Upper lobe of left lung (tissue), 6 donors: ENCODE data around the gene MMP1. TPM values are rescaled to one million over a fixed set of nuclear protein-coding genes. Genes with fewer than 3 reads are reported as not detected.

Experiments
- ATAC-seq, 2 donors: fragments of 200-7000 bp; cut with Tn5 transposase; one replicate each; pipeline ENCODE4 v1.9.1; 2022; ENCODE audit warnings: mild to moderate bottlenecking in 2 of 2, moderate library complexity in 2 of 2; ENCODE audit not compliant: low FRiP score in 2 of 2
- DNase-seq, 2 donors: peaks; one replicate each; pipeline ENCODE4 v3.0.0-alpha.2; 2019 to 2020
- H3K27ac ChIP-seq, 4 donors: fragments of 200-600 bp; sonication (generic); one replicate each; pipeline ENCODE4 v1.5.1; 2016 to 2019
- H3K27me3 ChIP-seq, 4 donors: fragments of 200-600 bp; sonication (generic); one replicate each; pipeline ENCODE4 v1.5.1; 2017 to 2019
- H3K36me3 ChIP-seq, 4 donors: fragments of 200-600 bp; sonication (generic); one replicate each; pipeline ENCODE4 v1.5.1; 2016 to 2019
- H3K4me1 ChIP-seq, 4 donors: fragments of 200-600 bp; sonication (generic); one replicate each; pipeline ENCODE4 v1.5.1; 2018 to 2019
- H3K4me3 ChIP-seq, 4 donors: fragments of 200-600 bp; sonication (generic); one replicate each; pipeline ENCODE4 v1.5.1; 2017 to 2019; ENCODE audit warnings: mild to moderate bottlenecking in 2 of 4, moderate library complexity in 1 of 4
- H3K9me3 ChIP-seq, 4 donors: fragments of 200-600 bp; sonication (generic); one replicate each; pipeline ENCODE4 v1.5.1; 2018 to 2019
- CTCF ChIP-seq, 6 experiments: fragments of 450-650 bp in 4 of 6; fragments of 200-600 bp in 2 of 6; sonication (generic) in 2 of 6; IDR thresholded peaks; one replicate each; pipeline ENCODE4 v1.5.1; 2016 to 2019; ENCODE audit warnings: antibody characterized with exemption in 6 of 6
- EP300 ChIP-seq, 4 donors: sonication (generic); formaldehyde crosslinking; IDR thresholded peaks; one replicate each; pipeline ENCODE4 v1.5.1; 2017; ENCODE audit warnings: antibody characterized with exemption in 4 of 4, control low read depth in 2 of 4
- POLR2A ChIP-seq, 4 donors: fragments of 450-650 bp; IDR thresholded peaks; one replicate each; pipeline ENCODE4 v1.5.1; 2016 to 2017; ENCODE audit warnings: antibody characterized with exemption in 4 of 4, mild to moderate bottlenecking in 2 of 4
- POLR2AphosphoS5 ChIP-seq, 2 donors: sonication (generic); formaldehyde crosslinking; IDR thresholded peaks; one replicate each; pipeline ENCODE4 v1.5.1; 2017; ENCODE audit warnings: antibody characterized with exemption in 2 of 2
- WGBS, 2 donors: methylation state at CpG; one replicate each; pipeline ENCODE4 v1.1.5; 2017 to 2018; 5-methylcytosine and 5-hydroxymethylcytosine counted together
- total RNA-seq, 6 donors: library from RNA; depleted of rRNA in 4 of 6; stranded (reverse); fragments of >200 nt in 4 of 6; gene quantifications; one replicate each; pipeline versions ENCODE4 v1.1.0 to v1.2.1, GENCODE V29; 2016 to 2021
- donor health status: DM: no; HTN: no; CAD: no; lungs with moderate emphysema.
- donor health status: DM: no; HTN: yes; CAD: no; lungs with severe emphysema.

The MMP1 gene
- total RNA-seq, 6 donors from 2014 or later = 0.29 to 10.7 (median 1.1) TPM; not detected in 2

- TF ChIP-seq POLR2AphosphoS5 (IDR thresholded peaks at IDR 0.05) = no peak
- TF ChIP-seq CTCF (IDR thresholded peaks at IDR 0.05) = peak in 2 of 6 experiments; percentile 15 to 28
- WGBS, 2 donors = 58 to 70% methylated on average over 19 of the region's 19 CpGs
- no peaks in the 10 kb centered on the region for H3K9me3 ChIP-seq
- peak in 1 of 2 donors; percentile 57 for ATAC-seq
- DNase-seq = peak; percentile 15 to 51
- H3K27me3 ChIP-seq = no peaks in the 10 kb centered on the region
- no peak overlapping the region for H3K4me3 ChIP-seq
- H3K36me3 ChIP-seq = no peaks in the 10 kb centered on the region
- H3K27ac ChIP-seq = no peak overlapping the region
- no peaks in the 10 kb centered on the region for H3K4me1 ChIP-seq
Measured at GRCh38 chr11:102807921-102808320, 10.0 kb upstream of the MMP1 start.

- Histone ChIP-seq H3K4me1 (peaks cover 0 to 2% (median 0%) of the 10 kb centered on the region in 4 donors), H3K27ac (no peak overlapping the region), H3K4me3 (no peak overlapping the region), H3K9me3 (no peaks in the 10 kb centered on the region), H3K27me3 (no peaks in the 10 kb centered on the region), H3K36me3 (no peaks in the 10 kb centered on the region)
- WGBS, 2 donors = 62 to 72% methylated on average over 3 of the region's 3 CpGs
- TF ChIP-seq POLR2AphosphoS5 (IDR thresholded peaks at IDR 0.05) = no peak
- no peak for TF ChIP-seq CTCF (IDR thresholded peaks at IDR 0.05)
- TF ChIP-seq EP300 (IDR thresholded peaks at IDR 0.05) = no peak
- no peak for TF ChIP-seq POLR2A (IDR thresholded peaks at IDR 0.05)
- DNase-seq (no peak), ATAC-seq (no peak)
Measured at GRCh38 chr11:102806296-102806695, 8.3 kb upstream of the MMP1 start.

GRCh38 chr11:102802341-102802740, 4.4 kb upstream of the MMP1 start:
- TF ChIP-seq CTCF (IDR thresholded peaks at IDR 0.05) (no peak), EP300 (IDR thresholded peaks at IDR 0.05) (no peak), POLR2AphosphoS5 (IDR thresholded peaks at IDR 0.05) (no peak), POLR2A (IDR thresholded peaks at IDR 0.05) (no peak)
- no peak for ATAC-seq
- Histone ChIP-seq H3K4me1 (peaks cover 0 to 2% (median 0%) of the 10 kb centered on the region in 4 donors), H3K27me3 (no peaks in the 10 kb centered on the region), H3K36me3 (no peaks in the 10 kb centered on the region), H3K9me3 (no peaks in the 10 kb centered on the region), H3K4me3 (no peak overlapping the region), H3K27ac (no peak overlapping the region)
- DNase-seq = no peak
- WGBS, 2 donors = 15 to 17% methylated on average over 2 of the region's 2 CpGs

GRCh38 chr11:102800767-102801166, 2.8 kb upstream of the MMP1 start:
- no peak for TF ChIP-seq EP300 (IDR thresholded peaks at IDR 0.05)
- no peak for TF ChIP-seq POLR2AphosphoS5 (IDR thresholded peaks at IDR 0.05)
- no peak for TF ChIP-seq POLR2A (IDR thresholded peaks at IDR 0.05)
- no peak for TF ChIP-seq CTCF (IDR thresholded peaks at IDR 0.05)
- ATAC-seq (no peak), DNase-seq (no peak)
- Histone ChIP-seq H3K27ac (no peak overlapping the region), H3K4me3 (no peak overlapping the region), H3K4me1 (peaks cover 0 to 2% (median 0%) of the 10 kb centered on the region in 4 donors), H3K36me3 (no peaks in the 10 kb centered on the region), H3K9me3 (no peaks in the 10 kb centered on the region), H3K27me3 (no peaks in the 10 kb centered on the region)
- WGBS, 2 donors = 71 to 72% methylated on average over 4 of the region's 4 CpGs

- Histone ChIP-seq H3K4me1 (peaks cover 0 to 2% (median 0%) of the 10 kb centered on the region in 4 donors), H3K4me3 (no peak overlapping the region), H3K27me3 (no peaks in the 10 kb centered on the region), H3K9me3 (no peaks in the 10 kb centered on the region), H3K27ac (peak overlapping the region in 1 of 4 donors; percentile 4), H3K36me3 (no peaks in the 10 kb centered on the region)
- TF ChIP-seq POLR2AphosphoS5 (IDR thresholded peaks at IDR 0.05) (peak in 1 of 2 donors; percentile 15), POLR2A (IDR thresholded peaks at IDR 0.05) (no peak)
- WGBS, 2 donors = 51 to 53% methylated on average over 6 of the region's 6 CpGs
- ATAC-seq (no peak), DNase-seq (no peak)
Measured at GRCh38 chr11:102799681-102800340, 1.9 kb upstream of the MMP1 start.
